ENCODE results near the gene IGFLR1.
"Not testable (repeated sequence)": the region's sequence is repeated elsewhere in the genome, so short reads cannot be mapped to it uniquely, and the experiment has no call there.

Gene IGFLR1

DNA sequence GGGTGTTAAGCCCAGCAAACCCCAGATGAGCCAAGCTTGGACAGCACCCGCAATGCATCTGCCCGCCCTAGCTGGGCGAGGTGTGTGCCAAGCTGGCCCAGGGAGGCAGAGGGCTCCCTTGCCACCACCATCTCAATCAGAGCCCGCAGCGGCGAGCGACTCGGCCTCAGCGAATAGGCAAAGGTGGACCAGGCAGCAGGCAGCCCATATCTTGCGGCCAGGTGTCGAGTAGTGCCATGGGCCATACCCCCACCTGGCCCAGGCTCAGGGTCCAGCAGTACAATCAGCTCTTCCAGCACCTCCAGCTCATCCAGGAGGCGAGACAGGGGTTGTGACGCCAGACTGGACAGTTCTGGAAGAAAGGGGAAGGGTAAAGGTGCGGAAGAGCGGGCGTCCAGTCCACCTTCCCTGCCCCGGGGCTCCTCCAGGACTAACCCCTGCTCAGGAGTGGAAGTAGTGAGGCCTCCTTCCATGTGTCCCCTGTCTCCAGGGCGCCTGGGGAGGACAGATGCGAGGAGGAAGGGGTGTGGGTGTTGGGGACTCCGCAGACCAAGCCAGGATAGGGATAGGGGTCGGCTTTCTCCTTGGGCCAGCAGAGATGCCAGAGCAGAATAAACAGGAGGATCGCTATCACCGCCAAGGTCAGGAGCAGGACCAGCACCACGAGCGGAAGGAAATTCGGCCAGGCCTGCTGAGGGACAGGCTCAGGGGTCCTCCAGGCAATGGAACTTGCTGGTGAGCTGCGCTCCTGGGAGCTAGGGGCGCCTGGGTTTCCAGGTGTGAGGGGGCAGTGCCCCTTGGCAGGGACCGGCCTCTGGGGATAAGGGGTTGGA lies 2.8 kb downstream of the IGFLR1 start:
- no peak for DNase-seq

DNA sequence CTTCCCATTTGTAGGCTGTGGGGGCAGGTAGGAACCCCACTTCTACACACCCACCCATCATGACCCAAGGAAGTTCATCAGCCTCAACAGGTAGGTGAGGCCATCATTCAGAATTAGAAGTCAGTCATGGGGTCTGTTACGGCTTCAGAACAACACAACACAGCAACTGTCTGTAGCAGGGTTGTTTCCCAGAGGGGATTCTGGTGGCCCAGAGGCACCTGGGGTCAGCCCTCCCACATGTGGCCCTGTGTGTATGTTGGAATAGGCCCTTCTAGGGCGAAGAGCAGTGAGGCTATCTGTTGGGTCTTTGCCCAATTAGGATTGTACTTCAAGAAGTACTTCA lies 3.4 kb downstream of the IGFLR1 start:
- no peak for DNase-seq

DNA sequence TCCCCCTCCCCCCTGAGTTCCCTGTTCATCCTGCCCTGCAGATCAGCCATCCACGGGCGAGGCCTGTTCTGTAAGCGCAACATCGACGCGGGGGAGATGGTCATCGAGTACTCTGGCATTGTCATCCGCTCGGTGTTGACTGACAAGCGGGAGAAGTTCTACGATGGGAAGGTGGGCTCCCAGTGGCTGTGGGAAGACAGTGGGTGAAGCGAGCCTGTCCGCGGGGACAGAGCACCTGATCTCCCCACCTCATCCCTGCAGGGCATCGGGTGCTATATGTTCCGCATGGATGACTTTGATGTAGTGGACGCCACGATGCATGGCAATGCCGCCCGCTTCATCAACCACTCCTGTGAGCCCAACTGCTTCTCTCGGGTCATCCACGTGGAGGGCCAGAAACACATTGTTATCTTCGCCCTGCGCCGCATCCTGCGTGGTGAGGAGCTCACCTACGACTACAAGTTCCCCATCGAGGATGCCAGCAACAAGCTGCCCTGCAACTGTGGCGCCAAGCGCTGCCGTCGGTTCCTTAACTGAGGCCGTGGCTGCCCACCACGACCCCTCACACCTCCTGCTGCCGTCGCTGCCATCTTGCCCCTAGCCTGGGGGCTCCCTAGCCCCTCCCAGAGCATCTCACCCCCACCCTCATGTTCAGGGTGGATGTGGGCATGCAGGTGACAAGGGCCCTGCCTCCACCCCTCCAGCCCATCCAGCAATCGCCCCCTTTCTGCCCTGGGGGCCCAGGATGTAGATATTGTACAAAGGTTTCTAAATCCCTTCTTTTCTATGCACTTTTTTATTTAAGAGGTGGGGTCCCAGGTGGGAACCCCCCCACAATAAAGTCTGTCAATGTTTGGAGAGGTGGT lies 4.0 kb downstream of the IGFLR1 start:
- DNase-seq, result no peak

DNA sequence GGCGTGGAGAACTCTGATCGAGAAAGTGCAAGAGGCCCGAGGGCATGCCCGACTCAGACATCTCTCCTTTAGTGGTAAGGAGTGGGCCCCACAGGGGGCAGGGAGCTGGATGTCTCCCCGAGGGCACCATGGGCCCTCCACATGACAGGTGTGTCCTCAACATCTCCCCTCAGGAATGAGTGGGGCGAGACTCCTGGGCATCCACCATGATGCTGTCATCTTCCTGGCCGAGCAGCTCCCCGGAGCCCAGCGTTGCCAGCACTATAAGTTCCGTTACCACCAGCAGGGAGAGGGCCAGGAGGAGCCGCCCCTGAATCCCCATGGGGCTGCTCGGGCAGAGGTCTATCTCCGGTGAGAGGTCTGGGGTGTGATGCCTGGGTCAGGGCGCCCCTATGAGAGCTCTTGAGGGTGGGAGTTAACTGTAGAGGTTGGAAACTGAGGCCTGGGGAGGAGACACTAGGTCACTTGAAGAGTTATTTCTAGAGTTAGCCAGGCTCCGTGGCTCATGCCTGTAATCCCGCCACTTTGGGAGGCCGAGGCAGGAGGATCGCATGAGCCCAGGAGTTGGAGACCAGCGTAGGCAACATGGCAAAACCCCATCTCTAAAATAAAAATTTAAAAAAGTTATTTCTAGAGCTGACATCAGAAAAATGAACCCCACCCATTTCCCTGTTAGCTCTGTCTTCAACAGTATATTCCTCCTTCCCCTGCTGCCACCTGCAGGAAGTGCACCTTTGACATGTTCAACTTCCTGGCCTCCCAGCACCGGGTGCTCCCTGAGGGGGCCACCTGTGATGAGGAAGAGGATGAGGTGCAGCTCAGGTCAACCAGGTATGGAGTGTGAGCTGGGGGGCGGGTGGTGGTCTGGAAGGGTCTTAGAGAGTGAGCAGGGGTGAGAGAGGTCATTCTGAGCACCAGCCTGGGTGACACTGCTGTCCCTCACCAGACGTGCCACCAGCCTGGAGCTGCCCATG lies 5.1 kb downstream of the IGFLR1 start:
- no peak for DNase-seq

DNA sequence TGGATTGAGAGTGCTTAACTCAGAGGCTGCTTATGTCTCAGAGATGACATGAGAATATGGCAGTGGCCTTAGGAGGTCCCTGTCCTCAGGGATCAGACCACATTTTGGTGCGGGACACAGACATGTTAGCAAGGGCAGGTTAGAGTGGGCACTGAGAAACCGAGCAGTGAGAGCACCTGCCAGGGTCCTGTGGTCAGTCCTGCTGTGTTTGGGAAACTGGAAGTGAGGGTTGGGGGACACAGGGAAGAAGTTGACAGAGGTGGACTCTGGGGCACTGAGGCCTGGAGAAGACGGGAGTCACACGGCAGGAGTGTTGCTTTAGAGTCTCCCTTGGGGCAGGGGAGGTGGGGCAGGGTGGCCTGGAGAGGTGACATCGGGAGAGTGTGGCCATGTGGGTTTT lies 7.4 kb downstream of the IGFLR1 start:
- no peak for DNase-seq

DNA sequence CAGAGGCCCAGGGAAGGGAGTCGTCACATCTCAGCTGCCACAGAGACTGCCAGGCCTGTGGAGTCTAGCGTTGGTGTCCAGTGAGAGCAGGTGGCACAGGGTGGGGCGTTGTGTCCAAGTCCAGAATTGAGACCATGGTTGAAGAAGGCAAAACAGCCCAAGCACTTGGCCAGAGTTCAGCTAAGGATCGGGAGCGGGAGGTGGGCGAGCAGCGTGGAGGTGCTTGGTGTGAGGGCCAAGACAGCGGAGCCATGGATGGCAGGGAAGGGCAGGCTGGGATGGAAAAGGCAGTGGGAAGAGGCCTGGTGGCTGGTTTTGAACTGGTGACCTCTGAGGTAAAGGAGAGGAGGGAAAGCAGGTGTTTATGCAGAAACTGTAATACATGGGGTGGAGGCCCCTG lies 8.0 kb downstream of the IGFLR1 start:
- DNase-seq, result no peak

DNA sequence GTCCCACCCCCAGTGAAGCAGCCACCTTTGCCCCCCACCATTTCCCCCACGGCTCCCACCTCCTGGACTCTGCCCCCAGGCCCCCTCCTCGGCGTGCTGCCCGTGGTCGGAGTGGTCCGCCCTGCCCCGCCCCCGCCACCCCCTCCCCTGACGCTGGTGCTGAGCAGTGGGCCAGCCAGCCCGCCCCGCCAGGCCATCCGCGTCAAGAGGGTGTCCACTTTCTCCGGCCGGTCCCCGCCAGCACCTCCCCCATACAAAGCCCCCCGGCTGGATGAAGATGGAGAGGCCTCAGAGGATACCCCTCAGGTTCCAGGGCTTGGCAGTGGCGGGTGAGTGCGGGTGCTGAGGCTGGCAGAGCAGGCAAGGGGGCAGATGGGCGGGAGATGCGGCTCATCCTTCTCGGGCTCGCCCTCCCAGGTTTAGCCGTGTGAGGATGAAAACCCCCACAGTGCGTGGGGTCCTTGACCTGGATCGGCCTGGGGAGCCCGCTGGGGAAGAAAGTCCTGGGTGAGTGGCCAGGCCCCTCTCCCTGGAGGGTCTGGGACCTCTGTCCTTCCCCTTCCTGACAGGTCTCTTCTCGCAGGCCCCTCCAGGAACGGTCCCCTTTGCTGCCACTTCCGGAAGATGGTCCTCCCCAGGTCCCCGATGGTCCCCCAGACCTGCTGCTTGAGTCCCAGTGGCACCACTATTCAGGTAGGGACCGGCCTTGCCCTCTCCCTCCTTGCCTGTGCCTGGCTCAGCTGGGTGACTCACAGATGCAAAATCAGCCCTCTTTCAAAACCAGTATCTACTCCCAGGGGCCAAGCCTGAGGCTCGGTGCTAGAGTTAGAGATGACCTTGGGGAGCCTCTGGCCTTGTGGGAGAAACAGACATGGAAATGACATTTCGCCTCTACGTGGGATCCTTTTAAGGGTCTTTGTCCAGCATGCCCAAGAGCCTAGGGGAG lies 8.8 kb downstream of the IGFLR1 start:
- DNase-seq, result no peak

DNA sequence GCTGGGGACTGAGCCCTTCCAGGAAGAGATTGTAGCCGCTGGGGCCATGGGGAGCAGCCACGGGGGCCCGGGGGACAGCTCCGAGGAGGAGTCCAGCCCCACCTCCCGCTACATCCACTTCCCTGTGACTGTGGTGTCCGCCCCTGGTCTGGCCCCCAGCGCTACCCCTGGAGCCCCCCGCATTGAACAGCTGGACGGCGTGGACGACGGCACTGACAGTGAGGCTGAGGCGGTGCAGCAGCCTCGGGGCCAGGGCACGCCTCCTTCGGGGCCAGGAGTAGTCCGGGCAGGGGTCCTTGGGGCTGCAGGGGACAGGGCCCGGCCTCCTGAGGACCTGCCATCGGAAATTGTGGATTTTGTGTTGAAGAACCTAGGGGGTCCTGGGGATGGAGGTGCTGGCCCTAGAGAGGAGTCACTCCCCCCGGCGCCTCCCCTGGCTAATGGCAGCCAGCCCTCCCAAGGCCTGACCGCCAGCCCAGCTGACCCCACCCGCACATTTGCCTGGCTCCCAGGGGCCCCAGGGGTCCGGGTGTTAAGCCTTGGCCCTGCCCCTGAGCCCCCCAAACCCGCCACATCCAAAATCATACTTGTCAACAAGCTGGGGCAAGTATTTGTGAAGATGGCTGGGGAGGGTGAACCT lies 9.6 kb downstream of the IGFLR1 start:
- DNase-seq, result no peak

DNA sequence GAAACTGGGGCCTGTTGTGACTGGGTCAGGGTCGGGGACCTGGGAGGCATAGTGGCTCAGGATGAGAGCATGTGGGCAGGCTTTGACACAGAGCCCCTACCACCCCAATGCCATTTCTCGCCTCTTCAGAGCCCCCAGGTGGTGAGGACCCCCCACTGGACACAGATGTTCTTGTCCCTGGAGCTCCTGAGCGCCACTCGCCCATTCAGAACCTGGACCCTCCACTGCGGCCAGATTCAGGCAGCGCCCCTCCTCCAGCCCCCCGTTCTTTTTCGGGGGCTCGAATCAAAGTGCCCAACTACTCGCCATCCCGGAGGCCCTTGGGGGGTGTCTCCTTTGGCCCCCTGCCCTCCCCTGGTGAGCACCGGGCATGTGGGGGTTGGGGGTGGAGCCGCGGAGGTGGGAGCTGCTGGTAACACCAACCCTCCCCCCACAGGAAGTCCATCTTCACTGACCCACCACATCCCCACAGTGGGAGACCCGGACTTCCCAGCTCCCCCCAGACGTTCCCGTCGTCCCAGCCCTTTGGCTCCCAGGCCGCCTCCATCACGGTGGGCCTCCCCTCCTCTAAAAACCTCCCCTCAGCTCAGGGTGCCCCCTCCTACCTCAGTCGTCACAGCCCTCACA lies 10.4 kb downstream of the IGFLR1 start:
- DNase-seq, result no peak

DNA sequence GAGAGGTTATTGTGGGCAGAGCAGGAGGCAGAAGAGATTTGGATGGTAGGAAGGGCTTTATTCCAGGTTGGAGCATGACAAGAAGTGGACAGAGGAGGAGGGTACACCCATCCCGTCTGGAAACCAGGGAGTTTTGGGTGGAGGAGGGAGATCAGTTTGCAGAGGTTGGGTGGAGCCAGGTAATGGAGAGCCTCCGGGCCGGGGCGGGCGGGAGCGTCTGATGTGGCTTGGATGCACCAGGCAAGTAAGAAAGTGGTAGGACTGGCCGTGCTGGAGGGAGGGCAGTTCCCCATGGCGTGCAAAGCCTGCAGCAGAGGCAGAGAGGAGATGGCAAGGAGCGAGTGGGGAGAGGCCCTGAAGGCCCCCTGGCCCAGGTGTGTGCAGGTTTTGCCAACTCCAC lies 10.9 kb downstream of the IGFLR1 start:
- no peak for DNase-seq

DNA sequence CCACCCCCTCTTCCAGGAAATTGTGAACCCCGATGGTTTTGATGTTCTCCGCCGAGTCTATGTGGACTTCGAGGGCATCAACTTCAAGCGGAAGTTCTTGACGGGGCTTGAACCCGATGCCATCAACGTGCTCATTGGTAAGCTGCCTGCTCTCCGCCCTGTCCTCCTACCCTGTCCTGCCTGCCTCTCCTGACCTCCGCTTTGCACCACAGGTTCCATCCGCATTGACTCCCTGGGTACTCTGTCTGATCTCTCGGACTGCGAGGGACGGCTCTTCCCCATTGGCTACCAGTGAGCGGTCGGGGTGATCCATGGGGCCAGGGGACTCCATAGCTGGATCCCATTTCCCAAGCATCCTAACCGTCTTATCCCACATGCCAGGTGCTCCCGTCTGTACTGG lies 11.9 kb downstream of the IGFLR1 start:
- no peak for DNase-seq

DNA sequence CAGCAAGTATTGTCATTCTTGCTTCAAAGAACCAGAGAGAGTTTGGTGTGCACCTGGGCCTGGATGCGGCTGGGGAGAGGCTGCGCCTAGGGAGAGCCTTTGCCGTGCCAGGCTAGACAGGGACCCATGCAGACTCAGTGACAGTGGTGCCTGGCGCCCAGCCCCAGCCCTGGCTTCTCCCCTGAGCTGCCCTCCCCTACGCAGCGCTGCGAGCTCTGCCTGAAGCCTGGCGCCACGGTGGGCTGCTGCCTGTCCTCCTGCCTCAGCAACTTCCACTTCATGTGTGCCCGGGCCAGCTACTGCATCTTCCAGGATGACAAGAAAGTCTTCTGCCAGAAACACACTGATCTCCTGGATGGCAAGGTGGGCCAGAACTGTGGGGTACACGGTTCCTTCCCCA lies 12.5 kb downstream of the IGFLR1 start:
- no peak for DNase-seq

DNA sequence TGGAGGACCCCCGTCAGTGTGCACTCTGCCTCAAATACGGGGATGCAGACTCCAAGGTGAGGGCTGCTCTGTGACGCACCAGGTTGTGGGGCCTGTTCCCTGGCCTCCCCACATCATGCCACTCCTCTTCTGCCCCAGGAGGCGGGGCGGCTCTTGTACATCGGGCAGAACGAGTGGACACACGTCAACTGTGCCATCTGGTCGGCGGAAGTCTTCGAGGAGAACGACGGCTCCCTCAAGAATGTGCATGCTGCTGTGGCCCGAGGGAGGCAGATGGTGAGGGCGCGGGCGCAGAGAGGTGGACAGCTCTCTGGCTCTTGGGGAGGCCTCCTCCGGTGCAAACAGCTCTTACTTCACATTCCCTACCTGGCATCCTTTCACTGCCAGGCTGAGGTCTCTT lies 13.2 kb downstream of the IGFLR1 start:
- no peak for DNase-seq

DNA sequence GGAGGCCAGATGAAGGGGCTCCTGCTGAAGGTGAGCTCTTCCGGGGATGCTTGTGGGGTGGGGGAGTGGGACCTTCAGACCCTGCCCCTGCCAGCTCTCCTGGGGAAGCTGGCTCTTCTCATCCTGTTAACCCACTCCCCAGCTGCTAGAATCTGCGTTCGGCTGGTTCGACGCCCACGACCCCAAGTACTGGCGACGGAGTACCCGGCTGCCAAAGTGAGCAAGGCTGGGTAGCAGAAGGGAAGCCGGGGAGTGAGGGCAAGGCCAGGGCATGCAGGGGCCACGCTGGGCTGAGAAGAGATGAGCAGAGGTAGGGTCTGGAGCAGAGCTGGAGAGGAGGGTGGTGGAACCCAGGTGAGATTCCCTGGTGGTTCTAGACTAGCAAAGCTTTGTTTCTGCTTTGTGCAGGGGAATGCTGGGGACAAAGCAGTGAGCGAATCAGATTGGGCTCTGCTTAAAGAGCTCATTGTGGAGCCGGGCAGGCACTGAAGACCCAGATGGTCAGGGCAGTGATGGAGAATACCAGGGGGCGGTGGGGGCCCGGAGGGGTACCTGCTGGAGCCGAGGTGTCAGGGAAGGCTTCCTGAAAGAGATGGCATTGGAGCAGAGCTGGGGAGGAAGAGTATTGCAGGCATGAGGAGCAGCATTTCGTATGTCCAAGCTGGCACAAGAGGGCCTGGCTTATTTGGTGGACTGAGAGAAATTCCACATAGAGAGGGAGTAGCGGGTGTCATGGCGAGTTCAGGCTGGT lies 14.1 kb downstream of the IGFLR1 start:
- DNase-seq, result no peak

DNA sequence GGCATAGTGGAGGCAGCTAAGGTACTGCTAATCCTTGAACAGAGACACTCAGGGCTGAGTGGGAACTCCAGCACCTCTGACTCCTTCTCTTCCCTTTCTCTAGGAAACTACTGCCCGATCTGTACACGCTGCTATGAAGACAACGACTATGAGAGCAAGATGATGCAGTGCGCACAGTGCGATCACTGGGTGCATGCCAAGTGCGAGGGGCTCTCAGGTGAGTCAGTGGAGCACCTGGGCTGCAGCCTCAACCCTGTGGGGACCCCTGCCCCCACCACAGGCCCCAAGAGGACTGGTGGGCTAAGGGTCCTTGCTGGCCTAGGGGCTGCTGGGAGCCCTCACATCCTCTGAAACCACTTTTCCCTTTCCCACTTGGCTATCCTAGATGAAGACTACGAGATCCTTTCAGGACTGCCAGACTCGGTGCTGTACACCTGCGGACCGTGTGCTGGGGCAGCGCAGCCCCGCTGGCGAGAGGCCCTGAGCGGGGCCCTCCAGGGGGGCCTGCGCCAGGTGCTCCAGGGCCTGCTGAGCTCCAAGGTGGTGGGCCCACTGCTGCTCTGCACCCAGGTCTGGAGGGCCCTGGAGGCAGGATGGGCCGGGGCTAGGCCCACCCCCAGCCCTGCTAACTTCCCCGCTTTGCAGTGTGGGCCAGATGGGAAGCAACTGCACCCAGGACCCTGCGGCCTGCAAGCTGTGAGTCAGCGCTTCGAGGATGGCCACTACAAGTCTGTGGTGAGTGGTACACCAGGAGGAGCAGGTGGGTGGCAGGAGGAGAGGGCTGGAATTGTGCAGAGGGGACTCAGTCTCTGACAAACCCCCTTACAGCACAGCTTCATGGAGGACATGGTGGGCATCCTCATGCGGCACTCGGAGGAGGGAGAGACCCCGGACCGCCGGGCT lies 14.9 kb downstream of the IGFLR1 start:
- no peak for DNase-seq

DNA sequence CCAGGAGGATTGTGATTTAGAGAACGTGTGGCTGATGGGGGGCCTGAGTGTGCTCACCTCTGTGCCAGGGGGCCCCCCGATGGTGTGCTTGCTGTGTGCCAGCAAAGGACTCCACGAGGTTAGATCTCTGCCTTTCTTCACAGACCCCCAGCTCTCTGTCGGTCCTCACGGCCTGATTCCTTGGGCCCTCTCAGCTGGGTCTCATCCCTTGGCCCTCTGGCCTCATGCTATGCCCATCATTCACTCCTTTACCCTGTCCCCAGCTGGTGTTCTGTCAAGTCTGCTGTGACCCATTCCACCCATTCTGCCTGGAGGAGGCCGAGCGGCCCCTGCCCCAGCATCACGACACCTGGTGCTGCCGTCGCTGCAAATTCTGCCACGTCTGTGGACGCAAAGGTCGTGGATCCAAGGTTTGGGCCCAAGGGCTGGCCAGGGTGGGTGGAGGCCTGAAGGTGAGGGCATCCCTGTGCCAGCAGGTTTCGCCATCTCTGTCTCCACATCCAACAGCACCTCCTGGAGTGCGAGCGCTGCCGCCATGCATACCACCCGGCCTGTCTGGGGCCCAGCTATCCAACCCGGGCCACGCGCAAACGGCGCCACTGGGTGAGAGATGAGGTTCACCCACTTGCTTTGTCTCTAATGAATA lies 16.9 kb downstream of the IGFLR1 start:
- DNase-seq, result no peak

DNA sequence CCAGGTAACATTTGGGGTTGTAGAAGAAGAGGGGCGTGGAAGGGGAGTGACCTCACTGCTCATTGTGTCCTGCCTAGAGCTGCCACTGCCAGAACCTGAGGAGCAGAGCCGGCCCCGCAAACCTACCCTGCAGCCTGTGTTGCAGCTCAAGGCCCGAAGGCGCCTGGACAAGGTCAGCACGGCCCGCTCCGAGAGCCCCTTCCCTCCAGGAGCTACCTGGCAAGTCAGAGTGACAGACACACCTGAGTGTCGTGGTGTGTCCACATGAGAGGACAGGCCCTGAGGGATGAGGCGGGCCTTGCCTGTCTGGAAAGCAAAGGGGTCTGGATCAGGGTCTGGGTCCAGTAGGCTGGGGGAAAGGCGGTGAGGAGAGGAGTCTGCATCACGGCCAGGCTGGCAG lies 17.7 kb downstream of the IGFLR1 start:
- no peak for DNase-seq

DNA sequence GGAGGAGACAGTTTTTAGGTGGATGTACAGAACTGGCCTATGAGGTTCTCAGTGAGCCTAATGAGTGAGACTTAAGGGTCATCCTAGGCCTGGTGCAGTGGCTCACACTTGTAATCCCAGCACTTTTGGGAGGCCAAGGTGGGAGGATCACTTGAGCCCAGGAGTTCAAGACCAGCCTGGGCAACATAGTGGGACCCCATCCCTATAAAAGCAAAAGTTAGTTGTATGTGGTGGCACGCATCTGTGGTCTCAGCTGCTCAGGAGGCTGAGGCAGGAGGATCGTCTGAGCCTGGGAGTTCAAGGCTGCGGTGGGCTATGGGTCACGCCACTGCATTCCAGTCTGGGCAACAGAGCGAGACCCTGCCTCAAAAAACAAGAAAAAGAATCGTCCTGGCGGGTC lies 18.1 kb downstream of the IGFLR1 start:
- not testable (repeated sequence) for DNase-seq

DNA sequence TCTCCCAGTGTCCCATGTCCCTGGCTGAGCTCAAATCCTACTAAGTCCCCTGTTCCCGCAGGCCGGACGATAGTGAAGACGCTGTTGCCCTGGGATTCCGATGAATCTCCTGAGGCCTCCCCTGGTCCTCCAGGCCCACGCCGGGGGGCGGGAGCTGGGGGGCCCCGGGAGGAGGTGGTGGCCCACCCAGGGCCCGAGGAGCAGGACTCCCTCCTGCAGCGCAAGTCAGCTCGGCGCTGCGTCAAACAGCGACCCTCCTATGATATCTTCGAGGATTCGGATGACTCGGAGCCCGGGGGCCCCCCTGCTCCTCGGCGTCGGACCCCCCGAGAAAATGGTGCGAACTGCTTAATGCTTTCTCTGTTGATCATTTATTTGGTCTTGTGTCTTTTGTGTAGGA lies 18.6 kb downstream of the IGFLR1 start:
- DNase-seq, result no peak
